Glomerular endothelial cell (primary cell): ENCODE measurements around the gene NPFF. TPM values are rescaled to one million over a fixed set of nuclear protein-coding genes. Genes with fewer than 3 reads are reported as not detected.

Experiments used
- DNase-seq: peaks from one replicate; pipeline ENCODE4 v3.0.0-alpha.2; 2011; ENCODE audit warnings: low read depth, low spot score; ENCODE audit errors: extremely low read depth
- total RNA-seq: library from RNA; depleted of rRNA; stranded (reverse); fragments of >200 nt; gene quantifications from 2 replicates; pipeline ENCODE4 v1.2.3, GENCODE V29; 2015

Gene NPFF
- total RNA-seq, 1 donor from 2014 or later, result 0.70 TPM

GRCh38 chr12:53479331-53479730 lies 28.0 kb downstream of the NPFF start:
- DNase-seq, result no peak

DNA sequence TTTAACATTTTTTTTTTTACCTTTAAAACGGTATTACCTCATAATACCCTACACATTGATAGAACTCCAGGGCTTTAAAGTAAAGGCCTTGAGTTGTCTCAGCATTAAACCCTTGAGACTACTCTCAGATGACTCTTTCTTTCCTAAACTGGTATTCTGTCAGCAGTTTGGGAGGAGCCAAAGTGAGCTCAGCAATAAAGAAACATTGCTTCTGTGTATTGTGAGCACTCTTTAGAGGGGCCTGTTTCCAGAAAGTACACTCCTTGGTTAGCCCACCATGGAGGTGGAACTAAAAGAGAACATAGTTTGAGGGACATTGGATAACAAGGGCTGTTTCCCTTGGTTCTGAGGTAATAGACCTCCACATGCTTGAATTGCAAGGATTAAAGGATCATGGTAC lies 28.4 kb downstream of the NPFF start:
- no peak for DNase-seq

DNA sequence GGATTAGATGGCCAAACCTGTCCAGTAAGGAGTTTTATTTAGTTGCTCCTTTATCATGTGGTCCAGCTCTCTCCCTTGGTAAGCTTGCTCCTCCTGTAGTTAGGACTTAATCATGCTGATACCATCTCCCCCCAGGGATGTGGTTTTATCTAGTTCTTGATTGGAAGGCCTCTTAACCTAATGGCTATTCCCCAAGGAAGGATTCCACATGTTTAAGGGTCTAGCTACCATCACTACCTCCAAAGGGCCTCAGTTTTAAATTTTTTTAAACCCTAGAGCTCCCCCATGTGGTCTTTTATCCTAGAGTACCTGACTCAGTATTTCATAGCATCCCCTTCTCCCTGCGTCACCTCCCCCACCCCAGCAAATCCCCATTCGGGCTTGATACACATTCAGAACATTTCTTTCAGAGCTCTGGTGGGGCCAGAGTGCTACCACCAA lies 30.5 kb downstream of the NPFF start:
- DNase-seq, result no peak

- DNase-seq, result no peak
These were observed 32.5 kb downstream of the NPFF start for GRCh38 chr12:53474819-53475218.

GRCh38 chr12:53474077-53474476 lies 33.2 kb downstream of the NPFF start:
- DNase-seq, result no peak

GRCh38 chr12:53472056-53472582 lies 35.2 kb downstream of the NPFF start:
- DNase-seq, result no peak

- no peak for DNase-seq
These were observed 39.0 kb downstream of the NPFF start for GRCh38 chr12:53468282-53468681.

DNA sequence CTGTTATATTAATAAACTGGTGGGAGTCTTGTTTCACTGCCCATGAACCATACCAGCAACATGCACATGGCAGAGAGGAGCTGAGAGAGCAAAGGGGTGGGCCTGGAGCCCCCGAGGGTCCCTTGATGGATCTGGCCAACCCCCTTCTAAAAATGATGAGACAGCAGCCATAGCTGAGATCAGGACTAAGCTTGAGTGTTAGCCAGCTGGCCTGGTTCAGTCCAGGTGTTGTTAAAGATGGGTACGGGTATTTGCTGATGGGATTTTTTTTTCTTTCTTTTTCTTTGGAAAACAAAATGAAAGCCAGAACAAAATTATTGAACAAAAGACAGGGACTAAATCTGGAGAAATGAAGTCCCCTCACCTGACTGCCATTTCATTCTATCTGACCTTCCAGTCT lies 39.4 kb downstream of the NPFF start:
- no peak for DNase-seq

DNA sequence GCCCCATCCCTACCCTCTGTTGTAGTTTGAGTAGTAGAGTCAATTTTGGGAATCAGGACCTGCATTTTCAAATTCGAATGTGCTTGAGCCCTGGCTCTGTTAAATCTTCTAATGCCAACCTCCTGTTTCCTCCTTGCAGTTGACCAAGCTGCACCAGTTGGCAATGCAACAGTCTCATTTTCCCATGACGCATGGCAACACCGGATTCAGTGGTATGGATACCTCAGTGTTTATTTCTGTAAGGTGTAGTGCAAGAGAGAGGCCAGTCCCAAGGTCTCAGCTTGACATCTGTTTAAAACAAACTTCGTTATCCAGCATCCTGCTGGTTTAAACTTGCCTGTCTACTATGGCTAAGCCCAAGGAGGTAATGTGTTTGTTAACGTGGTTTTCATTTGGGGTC lies 40.2 kb downstream of the NPFF start:
- no peak for DNase-seq

- DNase-seq, result no peak
These were observed 40.6 kb downstream of the NPFF start for GRCh38 chr12:53466640-53467039.

DNA sequence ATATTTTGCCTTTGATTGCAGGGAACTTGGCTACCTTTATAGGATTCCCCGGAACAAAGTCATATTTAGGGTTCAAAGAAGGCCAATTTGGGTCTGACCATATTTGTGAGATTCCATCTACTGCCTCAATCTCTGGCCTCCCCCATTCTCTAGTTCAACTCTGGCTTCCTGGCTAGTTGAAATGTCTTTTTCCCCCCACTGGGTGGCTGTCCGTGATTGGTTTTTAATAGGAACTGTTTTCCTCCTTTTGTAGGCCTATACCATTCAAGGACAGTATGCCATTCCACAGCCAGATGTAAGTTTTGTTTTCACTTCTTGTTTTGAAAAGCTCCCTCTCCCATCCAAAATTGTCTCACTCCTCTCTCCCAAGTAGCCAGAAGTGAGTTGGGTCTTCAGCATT lies 41.6 kb downstream of the NPFF start:
- no peak for DNase-seq

DNA sequence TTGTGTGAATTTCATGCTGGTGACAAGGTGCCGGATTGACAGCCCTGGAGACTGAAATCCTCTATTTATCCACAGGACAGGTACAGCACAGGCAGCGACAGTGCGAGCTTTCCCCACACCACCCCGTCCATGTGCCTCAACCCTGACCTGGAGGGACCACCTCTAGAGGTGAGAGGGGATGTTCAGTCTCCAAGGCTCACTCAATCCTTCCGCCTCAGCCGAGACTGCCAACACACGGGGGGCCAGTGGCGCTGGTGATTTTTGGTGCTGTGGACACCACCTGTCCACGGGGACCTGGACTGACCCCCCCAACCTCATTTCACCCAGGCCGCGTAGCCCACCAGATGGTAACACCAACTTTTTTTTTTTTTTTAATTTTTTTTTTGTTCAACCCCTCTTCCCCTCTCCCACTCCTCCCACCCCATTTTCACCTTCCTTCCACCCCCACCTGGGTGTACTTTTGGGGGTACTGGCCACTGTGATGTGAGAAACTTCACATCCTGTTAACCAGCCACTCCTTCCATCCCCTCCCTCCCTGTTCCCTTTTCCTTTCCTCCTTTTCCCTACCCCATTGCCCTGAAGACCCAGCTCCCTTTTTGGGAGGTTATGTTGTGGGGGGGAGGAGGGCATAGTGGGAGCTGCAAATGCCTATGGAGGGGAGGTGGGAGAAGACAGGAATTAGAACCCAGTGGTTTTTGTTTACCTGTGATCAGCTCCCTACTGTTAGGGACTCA lies 42.4 kb downstream of the NPFF start:
- DNase-seq, result no peak

DNA sequence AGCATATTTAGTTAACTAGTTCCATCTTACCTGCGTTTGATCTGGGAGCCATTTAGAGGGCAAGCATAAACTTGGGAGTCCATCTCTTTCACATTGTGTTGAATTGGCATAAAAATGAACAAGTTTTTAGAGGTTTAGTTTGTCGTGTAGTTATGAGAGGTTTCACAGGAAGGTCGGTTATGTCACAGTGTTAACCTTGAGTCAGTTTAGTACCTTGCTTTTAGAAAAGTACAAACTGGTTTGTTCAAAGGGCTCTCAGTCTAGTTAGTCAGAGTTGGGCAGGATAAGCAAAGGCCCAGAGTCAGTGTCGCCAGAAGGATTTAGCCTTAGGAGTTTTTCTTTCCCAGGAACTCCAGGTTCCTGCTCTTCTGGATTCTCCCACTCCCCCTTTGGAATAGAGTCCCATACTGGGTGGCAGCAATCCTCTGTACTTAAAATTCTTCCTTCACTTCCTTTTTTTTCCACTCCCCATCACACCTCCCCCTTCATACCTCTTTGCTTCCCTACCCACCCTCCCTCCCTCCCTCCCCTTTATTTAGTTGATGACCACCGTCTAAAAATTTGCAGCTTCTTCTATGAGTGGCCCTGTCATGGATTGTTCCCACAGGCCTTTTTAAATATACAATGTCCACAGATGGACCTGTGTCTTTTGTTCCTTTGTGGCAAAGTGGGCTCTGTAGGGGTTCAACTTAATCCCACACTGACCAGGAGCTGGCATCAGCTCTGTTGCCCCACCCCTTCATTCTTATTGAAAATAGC lies 43.3 kb downstream of the NPFF start:
- DNase-seq, result no peak

DNA sequence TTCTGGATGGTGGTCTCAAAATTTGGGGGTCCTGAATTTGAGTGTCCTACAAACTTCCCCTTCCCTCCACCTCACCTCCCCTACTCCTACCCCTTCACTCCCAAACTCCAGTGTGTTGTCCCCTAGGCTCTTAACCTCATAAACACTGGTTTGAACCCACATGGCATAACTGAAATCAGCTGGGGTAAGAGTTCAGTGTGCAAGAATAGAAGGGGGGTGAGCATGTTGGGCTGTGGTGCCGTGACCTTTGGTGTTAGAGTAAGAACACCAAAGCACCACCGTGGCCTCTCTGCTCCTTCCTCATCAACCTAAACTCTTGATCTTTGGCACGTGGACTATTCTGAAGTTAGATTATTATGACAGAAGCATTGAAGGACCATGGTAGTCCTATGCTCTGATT lies 44.3 kb downstream of the NPFF start:
- no peak for DNase-seq

DNA sequence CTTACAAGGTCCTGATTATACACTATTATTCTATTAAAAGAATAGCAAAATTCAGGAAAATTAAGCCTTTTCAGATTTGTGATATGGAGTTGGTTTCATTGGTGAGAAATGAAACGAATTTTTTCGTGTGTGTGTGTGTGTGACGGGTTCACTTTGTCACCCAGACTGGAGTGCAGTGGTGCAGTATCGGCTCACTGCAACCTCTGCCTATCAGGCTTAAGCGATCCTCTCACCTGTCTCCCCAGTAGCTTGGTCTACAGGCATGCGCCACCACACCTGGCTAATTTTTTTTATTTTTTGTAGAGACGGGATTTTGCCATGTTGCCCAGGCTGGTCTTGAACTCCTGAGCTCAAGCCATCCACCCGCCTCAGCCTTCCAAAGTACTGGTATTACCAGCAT lies 45.7 kb downstream of the NPFF start:
- DNase-seq, result no peak

DNA sequence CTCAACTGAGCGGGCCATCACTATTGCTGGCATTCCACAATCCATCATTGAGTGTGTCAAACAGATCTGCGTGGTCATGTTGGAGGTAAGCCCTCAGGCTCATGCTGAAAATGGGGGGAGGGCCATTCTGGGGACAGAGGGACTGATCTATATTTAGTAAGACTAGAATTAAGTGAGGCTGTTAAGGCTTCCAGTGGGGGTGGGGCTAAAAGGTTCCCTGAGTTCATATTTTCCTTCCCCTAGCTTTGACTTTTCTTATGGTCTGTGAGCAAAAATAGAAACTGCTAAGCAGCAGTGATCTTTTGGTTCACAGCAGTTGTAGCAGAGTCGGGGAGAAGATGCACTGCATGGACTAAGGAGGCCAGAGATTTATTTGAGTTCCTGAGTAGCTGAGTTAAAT lies 46.2 kb downstream of the NPFF start:
- DNase-seq, result no peak

- DNase-seq, result no peak
These were observed 48.2 kb downstream of the NPFF start for GRCh38 chr12:53459097-53459496.

Other genes with a start within 250 kb of the NPFF start
- 2.6 and 4.8 TPM in 2 replicates for gene ESPL1, start 239.2 kb downstream of the NPFF start, total RNA-seq
- gene PFDN5, start 211.9 kb downstream of the NPFF start, total RNA-seq, result 344 and 417 TPM in 2 replicates
- gene MYG1, start 207.8 kb downstream of the NPFF start, total RNA-seq, result 41.4 and 55.0 TPM in 2 replicates
- gene AAAS, start 185.9 kb downstream of the NPFF start, total RNA-seq, result 51.8 and 56.7 TPM in 2 replicates
- gene SP7, start 171.1 kb downstream of the NPFF start, total RNA-seq, result not detected in 2 replicates
- 30.1 and 39.0 TPM in 2 replicates for gene SP1, start 127.3 kb downstream of the NPFF start, total RNA-seq
- gene AMHR2, start 83.6 kb downstream of the NPFF start, total RNA-seq, result not detected in 2 replicates
- gene PRR13, start 65.8 kb downstream of the NPFF start, total RNA-seq, result 50.5 and 55.0 TPM in 2 replicates
- 379 and 520 TPM in 2 replicates for gene PCBP2, start 55.4 kb downstream of the NPFF start, total RNA-seq
- 22.6 and 29.2 TPM in 2 replicates for gene MAP3K12, start 8.0 kb downstream of the NPFF start, total RNA-seq
- 45.7 and 50.6 TPM in 2 replicates for gene TARBP2, start 6.2 kb downstream of the NPFF start, total RNA-seq
- 21.8 and 32.4 TPM in 2 replicates for gene ATF7, start 118.9 kb upstream of the NPFF start, total RNA-seq
- gene ATP5MC2, start 168.6 kb upstream of the NPFF start, total RNA-seq, result 301 and 370 TPM in 2 replicates
- 53.5 and 70.5 TPM in 2 replicates for gene CALCOCO1, start 220.0 kb upstream of the NPFF start, total RNA-seq
- not detected in 2 replicates for gene CISTR, start 244.5 kb upstream of the NPFF start, total RNA-seq